Renal pelvis (tissue), 12 donors: Measurements from ENCODE around the gene NPM3. TPM values are rescaled to one million over a fixed set of nuclear protein-coding genes. Genes with fewer than 3 reads are reported as not detected.
A peak's percentile ranks its signal among the peaks of the same experiment; 100 is the strongest.

Experiments used
- DNase-seq: peaks from one replicate; pipeline ENCODE4 v3.0.0-alpha.2; 2013
- long read RNA-seq, 16 experiments: transcript quantifications; one replicate each; lab custom pipeline, GENCODE V29; 2026
- polyA plus RNA-seq, 3 donors: library from polyadenylated mRNA; unstranded; fragments of 120-200 nt; gene quantifications; one replicate each; pipeline ENCODE4 v1.2.1, GENCODE V29; 2013; ENCODE audit not compliant: insufficient read length in 3 of 3

The NPM3 gene, protein sequence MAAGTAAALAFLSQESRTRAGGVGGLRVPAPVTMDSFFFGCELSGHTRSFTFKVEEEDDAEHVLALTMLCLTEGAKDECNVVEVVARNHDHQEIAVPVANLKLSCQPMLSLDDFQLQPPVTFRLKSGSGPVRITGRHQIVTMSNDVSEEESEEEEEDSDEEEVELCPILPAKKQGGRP
- 10 to 100 TPM; 54.7 to 68.9 (median 58.2) TPM for polyA plus RNA-seq
- long read RNA-seq, donor 1, transcript NPM3-201 (6 exons, 877 nt): major isoform, 43 of 45 reads
- long read RNA-seq, donor 1, partial matches to known transcripts: 0 of 45 reads
- long read RNA-seq, donor 1, other reads (novel, unspliced or antisense): 0 of 45 reads
- long read RNA-seq, donor 2, transcript NPM3-201 (6 exons, 877 nt): major isoform, 38 of 39 reads
- long read RNA-seq, donor 2, partial matches to known transcripts: 0 of 39 reads
- long read RNA-seq, donor 2, other reads (novel, unspliced or antisense): 0 of 39 reads
- long read RNA-seq, donor 3, transcript NPM3-201 (6 exons, 877 nt): major isoform, 46 of 48 reads
- long read RNA-seq, donor 3, partial matches to known transcripts: 0 of 48 reads
- long read RNA-seq, donor 3, other reads (novel, unspliced or antisense): 0 of 48 reads
- long read RNA-seq, donor 4, transcript NPM3-201 (6 exons, 877 nt): major isoform, 41 of 44 reads
- long read RNA-seq, donor 4, partial matches to known transcripts: 0 of 44 reads
- long read RNA-seq, donor 4, other reads (novel, unspliced or antisense): 0 of 44 reads
- long read RNA-seq, donor 5, transcript NPM3-201 (6 exons, 877 nt): major isoform, 24 of 25 reads
- long read RNA-seq, donor 5, partial matches to known transcripts: 0 of 25 reads
- long read RNA-seq, donor 5, other reads (novel, unspliced or antisense): 0 of 25 reads
- long read RNA-seq, donor 6, transcript NPM3-201 (6 exons, 877 nt): major isoform, 23 of 24 reads
- long read RNA-seq, donor 6, partial matches to known transcripts: 0 of 24 reads
- long read RNA-seq, donor 6, other reads (novel, unspliced or antisense): 0 of 24 reads
- long read RNA-seq, donor 7, transcript NPM3-201 (6 exons, 877 nt): major isoform, 54 of 54 reads
- long read RNA-seq, donor 7, partial matches to known transcripts: 0 of 54 reads
- long read RNA-seq, donor 7, other reads (novel, unspliced or antisense): 0 of 54 reads
- long read RNA-seq, donor 8, transcript NPM3-201 (6 exons, 877 nt): major isoform, 19 of 20 reads
- long read RNA-seq, donor 8, partial matches to known transcripts: 0 of 20 reads
- long read RNA-seq, donor 8, other reads (novel, unspliced or antisense): 0 of 20 reads
- long read RNA-seq, donor 9, transcript NPM3-201 (6 exons, 877 nt): major isoform, 49 of 53 reads
- long read RNA-seq, donor 9, partial matches to known transcripts: 0 of 53 reads
- long read RNA-seq, donor 9, other reads (novel, unspliced or antisense): 0 of 53 reads
- long read RNA-seq, donor 10, transcript NPM3-201 (6 exons, 877 nt): major isoform, 25 of 27 reads
- long read RNA-seq, donor 10, partial matches to known transcripts: 0 of 27 reads
- long read RNA-seq, donor 10, other reads (novel, unspliced or antisense): 0 of 27 reads
- long read RNA-seq, donor 11, transcript NPM3-201 (6 exons, 877 nt): major isoform, 18 of 19 reads
- long read RNA-seq, donor 11, partial matches to known transcripts: 0 of 19 reads
- long read RNA-seq, donor 11, other reads (novel, unspliced or antisense): 0 of 19 reads
- long read RNA-seq, donor 12, transcript NPM3-201 (6 exons, 877 nt): major isoform, 47 of 52 reads
- long read RNA-seq, donor 12, transcript NPM3-204 (5 exons, 755 nt): minor isoform, 5 of 52 reads
- long read RNA-seq, donor 12, partial matches to known transcripts: 0 of 52 reads
- long read RNA-seq, donor 12, other reads (novel, unspliced or antisense): 0 of 52 reads
- long read RNA-seq, donor 13, transcript NPM3-201 (6 exons, 877 nt): major isoform, 16 of 16 reads
- long read RNA-seq, donor 13, partial matches to known transcripts: 0 of 16 reads
- long read RNA-seq, donor 13, other reads (novel, unspliced or antisense): 0 of 16 reads
- long read RNA-seq, donor 14: 0 reads
- long read RNA-seq, donor 15, transcript NPM3-201 (6 exons, 877 nt): major isoform, 35 of 36 reads
- long read RNA-seq, donor 15, partial matches to known transcripts: 0 of 36 reads
- long read RNA-seq, donor 15, other reads (novel, unspliced or antisense): 0 of 36 reads
- long read RNA-seq, donor 16, transcript NPM3-201 (6 exons, 877 nt): major isoform, 42 of 43 reads
- long read RNA-seq, donor 16, partial matches to known transcripts: 0 of 43 reads
- long read RNA-seq, donor 16, other reads (novel, unspliced or antisense): 0 of 43 reads

DNA sequence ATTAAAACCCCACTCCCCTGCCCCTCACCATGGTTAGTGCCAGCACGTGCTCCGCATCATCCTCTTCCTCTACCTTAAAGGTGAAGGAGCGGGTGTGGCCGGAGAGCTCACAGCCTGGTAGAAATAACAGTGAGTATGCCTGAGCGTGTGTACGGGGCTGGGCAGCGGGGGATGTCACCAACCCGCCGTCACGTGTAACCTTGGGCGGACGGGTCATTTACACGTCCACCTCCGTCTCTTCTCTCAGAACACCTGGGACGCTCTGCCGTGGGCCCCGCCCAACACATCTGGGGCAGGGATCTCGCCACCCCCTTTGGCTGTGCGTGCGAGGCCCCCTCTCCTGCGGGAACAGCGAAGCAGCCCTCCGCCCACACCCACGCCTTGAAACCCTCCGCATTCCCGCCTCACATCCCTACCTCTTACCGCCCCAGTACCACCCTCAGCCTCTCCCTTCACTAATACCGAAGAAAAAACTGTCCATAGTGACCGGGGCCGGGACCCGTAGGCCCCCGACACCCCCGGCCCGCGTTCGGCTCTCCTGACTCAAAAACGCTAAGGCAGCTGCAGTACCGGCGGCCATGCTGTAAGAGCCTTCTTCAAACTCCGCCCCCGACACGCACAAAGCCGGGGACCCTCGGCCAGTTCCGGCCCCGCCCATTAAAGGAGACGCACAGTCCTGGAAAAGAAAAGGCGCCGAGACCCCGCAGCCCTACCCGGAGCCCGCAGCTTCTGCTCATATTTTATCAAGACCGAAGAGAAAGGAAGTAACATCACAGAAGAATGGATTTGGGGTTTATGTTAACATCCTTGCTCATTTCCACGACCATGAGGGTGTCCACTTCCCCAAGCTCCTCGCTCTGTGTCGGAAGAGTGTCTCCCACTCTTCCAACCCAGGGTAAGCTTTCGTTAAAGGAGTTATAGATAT lies at the start of gene NPM3:
Gene NPM3 (minus strand): TSS at position 636 of the 925 bp plus-strand sequence. CDS start 56 bp downstream, at position 580.
- peak; percentile 87 for DNase-seq

DNA sequence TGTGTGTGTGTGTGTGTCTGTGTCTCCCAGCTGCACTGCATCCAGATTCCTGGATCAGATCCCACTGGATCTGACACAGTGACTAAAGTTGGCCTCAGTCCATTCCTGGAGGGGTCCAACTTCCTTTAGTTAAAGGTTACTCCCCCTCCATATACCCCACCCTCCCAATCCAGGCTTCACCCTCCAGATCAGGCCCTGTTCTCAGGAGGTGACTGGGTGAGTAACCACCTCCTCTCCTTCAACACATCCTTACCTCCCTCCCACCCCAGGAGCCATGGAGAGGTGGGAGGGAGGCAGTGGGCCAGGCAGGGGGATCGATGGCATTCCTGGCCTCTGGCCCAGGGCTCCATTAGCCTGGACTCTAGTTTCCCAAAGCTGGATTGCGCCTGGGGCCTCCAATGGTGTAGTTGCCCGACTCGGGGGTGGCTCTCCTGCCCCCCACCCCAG lies 49.1 kb upstream of the NPM3 start:
- no peak for DNase-seq

DNA sequence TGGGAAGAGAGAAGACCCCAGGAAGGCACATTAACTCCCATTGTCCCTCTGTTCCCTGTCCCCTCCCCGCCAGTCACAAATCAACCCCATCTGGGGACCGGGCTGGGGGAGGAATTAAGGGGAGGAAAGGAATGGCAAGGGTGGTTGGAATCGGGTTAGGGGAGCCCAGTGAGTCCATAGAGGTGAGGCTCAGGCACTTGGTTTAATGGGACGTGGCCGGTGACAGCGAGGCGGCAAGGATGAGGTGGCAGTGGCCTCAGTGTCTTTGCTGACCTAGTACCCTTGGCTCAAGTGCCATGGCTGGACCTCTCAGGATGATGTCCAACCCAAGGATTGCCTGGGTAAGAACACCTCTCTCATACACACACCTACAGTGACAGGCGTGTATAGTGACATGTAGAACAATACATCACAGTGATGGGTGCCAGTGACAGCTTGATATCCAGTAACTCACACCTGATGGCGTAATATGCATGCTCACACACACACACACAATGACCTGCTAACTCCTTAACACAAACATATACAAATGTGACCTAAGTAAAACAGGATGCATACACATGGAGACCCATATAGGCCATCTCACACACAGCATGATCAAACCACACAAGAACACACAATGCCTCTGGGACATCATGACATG lies 48.0 kb upstream of the NPM3 start:
- no peak for DNase-seq

DNA sequence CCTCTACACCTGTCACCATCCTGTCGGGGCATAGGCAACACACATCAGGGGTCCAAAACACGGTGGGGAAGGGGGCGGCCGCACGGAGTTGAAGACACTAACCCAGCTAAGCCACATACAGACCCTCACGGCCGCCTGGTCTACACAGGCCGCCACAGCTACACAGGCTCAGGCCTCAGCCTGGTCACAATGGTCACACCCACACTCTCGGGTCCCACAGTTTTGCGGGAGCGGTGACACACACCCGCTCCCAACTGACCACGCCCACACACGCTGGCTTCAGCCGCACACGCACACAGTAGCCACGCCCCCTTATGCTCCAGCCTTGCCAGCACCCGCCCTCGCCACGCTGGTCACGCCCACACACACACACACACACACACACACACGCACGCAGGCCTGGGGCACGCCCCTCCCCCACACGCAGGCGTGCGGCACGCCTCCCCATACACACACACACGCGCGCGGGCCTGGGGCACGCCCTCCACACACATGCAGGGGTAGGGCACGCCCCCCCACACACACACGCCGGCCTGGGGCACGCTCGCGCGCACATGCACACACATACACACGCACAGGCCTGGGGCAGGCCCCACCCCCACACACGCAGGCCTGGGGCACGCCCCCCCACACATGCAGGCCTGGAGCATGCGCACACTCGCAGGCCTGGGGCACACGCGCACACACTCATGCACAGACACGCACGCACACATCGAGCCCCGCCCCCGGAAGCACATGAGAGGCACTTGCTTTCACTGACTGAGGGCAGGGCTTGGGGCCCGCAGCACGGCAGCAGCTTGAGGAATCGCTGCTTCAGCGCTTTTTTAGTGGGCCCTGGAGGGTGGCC lies 47.3 kb upstream of the NPM3 start:
- DNase-seq: peak; percentile 87

DNA sequence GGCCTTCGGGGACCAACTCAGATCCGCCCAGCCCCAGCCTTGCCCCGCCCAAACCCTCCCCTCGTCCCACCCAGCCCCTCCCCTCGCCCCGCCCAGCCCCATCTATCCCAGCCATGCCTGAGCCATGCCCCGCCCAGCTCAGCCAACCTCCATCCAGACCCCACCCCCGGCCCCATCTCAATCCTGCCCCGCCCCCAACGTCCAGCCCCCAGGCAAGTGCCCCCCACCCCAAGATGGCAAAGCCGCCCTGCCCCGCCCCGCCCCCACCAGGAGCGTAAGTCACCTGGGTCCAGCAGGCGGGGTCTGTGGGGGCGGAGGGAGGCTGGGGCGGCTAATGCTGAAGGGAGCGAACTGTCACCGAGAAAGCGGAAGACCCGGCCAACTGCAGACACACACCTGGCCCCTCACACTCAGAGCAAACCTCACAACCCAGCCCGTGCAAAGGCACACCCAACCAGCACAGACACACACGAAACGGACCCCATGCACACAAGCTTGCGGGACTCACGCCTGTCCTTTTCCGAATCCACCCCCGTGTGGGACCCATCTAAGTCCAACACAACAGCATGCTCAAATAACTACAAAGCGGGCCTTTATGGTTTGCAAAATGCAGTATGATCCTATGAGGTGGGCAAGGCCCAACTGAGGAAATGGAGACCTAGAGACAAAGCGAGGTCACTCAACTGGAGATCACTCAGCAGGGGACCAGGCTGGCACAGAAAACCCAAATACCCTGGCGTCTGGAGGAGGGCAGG lies 46.5 kb upstream of the NPM3 start:
- no peak for DNase-seq

DNA sequence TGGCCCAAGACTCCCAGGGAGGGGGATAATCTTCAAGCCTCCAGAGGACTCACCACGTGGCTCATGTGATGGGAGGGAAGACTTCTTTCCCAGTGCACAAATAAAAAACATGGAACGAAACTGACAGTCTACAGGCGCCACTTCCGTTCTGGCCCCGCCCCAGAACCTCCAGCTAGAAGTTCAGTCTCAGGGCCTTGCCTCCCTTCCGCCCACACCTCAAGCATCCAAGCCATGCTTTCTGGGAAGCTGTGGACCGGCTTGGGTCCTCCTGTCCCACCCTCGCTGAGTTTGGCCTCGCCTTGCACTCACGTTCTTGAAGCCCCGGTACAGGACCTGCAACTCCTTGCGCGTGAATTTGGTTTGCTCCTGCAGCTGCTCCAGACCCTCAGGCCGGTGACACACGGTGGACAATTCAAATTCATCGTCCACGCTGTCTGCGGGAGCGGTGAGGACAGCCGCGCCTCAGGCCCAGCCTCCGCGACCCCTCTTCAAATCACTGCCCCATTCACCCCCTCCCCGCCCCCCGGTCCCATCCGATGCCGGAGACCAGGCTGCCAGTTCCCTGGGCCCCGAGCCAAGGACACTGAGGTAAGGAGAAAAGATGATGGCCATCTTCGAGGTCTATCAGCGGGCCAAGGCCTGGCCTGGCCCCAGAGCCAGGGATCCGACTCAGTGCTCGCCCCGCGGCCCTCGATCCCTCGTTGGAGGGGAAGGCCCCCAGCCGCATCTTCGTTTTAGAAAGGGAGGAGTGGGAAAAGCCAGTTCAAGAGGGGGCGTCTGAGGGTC lies 45.7 kb upstream of the NPM3 start:
- DNase-seq: no peak

DNA sequence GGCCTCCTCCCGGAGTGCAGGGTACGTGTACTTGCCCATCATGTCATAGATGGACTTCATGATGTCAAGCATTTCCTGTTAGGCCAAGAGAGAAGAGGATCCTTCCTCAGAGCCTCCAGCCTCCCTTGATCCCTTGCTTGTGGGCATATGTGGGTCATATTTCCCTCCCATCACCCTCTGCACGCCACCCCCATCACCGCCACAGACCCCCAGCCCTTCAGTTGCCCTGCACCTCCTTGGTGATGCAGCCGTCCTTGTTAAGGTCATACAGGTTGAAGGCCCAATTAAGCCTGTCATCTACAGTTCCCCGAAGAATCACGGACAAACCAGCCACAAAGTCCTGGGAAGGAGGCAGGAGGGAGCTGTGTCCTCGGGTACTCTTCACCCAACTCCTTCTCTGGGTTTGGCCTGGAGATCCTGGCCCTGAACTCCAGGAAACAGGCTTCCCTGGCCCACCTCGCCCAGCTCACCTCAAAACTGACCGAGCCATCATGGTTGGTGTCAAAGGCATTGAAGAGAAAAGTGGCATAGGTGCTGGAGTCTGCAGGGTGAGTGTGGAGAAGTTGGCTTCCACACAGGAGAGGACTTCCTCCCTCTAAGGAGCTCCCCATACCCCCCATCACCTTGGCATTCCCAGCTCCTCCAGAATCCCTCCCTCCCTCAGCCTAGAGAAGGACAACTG lies 44.8 kb upstream of the NPM3 start:
- DNase-seq: no peak

DNA sequence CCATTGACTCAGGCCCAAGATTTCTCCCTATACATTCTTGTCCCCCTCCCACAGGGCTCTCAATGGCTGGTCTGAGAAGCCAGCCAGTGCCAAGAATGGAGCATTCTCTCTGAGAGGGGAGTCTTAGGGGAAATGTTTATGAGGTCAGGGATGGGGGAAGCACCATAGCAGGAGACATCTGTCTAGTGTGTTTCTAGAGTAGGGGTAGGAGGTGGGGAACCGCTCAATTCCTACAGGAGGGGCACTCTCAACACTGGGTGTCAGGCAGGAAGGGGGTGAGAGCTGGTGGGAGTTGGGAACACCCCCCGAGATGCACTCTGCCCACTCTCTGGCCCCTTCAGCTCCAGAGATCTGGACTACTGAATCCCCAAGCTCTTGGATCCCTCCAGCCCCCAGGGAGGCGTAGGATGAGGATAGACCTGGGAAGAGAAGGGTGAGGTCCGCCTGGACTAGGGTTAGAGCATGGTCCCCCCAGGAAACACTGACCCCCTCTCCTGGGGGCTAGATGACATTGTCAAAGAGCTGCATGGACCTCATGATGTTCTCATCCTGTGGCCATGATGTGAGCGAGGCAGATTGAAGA lies 43.7 kb upstream of the NPM3 start:
- DNase-seq: no peak

DNA sequence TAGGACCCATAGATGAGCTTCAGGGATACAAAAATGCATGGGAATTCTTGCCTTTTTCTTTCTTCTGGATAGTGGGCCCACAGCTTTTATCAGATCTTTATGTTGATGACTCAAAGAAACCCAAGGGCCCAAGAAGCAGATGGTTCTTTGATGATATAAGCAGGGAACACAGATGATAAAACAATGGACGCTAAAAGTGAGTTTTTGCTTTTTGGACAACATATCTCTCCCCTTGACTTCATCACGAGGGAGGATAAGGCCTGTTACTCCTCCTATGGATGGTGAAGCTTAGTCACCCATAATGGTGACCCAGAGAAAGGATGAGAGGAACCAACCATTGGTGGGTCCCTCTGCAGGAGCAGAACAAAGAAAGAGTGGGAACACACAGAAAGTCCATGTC lies 41.5 kb upstream of the NPM3 start:
- DNase-seq: no peak

DNA sequence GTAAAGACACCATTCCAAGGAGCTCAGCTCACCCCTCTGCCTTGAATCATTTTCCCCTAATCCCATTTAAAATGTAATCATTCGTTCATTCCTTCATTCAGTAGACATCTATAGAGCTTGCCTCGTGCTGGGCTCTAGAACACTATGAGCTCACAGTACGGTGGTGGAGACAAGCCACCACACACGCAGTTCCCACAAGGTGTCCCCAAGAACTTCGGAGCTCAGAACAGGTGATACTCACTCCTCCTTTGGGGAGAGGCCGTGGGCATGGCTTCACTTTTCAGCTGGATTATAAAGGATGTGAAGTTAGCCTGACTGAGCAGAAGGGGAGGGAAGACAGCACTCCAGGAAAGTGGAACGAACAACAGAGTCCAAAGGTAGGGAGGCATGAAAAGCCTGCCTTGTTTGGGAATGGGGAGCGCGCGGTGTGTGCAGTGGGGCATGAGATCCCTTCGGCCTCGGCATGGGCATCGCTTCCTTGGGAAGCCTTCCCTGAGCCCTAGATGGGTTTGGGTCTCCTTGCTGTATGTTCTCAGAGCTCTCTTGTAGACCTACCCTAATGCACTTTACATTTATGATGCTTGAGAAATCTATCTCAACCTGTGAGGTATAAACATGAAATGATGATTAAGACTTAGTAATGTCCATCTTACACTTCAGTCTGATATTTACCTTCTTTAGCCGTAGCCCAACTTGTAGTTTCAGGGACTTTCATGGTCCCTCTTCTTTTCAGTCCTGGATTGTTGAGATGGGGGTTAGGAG lies 35.8 kb upstream of the NPM3 start:
- DNase-seq: no peak

DNA sequence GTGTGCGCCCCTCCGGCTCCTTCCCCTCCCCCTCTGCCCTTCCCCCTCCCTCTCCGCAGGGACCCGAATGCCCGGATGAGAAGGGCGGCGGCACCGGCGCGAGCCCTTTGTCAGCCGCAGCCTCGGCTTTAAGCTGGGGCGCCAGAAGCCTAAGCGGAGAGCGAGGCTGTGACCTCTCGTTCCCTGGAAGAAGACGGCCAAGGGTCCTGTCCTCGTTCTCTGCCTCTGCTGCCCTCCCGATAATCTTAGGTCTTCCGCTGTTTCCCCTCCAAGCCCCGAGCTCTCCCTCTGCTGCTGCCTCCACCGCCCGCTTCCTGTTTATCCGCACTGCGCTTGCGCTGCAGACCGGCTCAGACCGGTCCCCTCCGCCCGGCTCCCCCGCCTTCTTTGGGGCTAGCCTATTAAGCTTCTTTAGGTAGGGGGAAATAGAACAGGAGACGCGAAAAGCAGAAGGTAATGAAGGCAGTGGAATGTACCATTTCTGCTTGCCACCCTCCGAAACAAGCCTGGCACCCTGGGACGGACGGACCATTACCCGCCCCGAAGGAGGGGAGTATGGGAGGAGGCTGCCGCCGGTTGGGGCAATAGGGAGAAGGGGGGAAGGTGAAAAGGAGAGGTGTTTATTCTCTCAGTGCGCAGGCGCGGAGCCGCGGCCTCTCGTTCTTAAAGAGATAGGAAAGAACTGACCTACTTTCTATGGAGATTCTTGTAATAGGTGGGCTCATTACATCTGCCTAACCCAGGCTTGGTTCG lies 35.0 kb upstream of the NPM3 start, which contains the start of gene OGA:
Gene OGA (minus strand): TSS at position 326 of the 753 bp plus-strand sequence. CDS start 422 bp downstream, outside the sequence.
- DNase-seq: peak; percentile 99

DNA sequence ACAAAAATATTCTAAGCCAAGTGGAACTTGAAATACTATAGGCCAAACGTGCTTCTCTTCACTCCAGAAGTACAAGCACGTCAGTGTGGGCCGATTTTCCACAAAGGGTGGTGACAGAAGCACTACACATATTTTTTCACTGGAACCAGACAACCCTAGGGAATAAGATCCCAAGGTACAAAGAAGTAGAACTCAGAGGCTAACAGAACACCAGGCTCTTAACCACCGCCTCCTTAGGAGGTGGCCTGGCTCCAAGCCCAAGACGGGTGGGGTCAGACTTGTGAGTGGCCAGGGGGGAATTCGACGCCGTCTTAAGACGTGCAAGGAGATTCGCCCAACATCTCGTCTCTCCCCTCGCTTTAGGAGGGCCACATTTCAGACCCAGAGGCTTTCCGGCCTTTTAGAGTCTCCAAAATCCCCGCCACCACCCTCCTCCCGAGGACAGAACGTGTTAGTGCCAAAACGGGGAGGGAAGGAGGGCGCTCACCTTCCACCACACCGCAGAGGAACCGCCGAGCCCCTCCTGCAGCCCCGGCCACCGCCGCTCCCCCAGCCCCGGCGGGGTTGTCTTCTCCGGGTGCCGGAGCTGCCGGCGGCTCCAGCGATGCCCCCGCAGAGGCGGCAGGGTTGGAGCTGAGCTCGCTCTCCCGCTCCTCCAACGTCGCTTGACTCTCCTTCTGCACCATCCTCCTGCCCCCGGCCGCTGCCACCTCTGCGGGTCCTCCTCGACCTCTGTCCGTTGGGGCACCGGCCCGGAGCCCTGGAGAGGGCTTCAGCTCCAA lies 34.3 kb upstream of the NPM3 start:
- DNase-seq: peak; percentile 75
